A673 (cell line): ENCODE measurements around the gene BCL2.

Experiments
- CTCF ChIP-seq: fragments of 300-800, 200-600 bp; sonication (generic); conservative IDR thresholded peaks from 2 replicates; pipeline ENCODE4 v1.5.1; 2017; ENCODE audit warnings: low read depth, mild to moderate bottlenecking, antibody characterized with exemption, low read length, moderate library complexity, mixed read lengths
- EZH2 ChIP-seq: fragments of 200-600 bp; sonication (generic); IDR thresholded peaks from 2 replicates; pipeline ENCODE4 v1.6.1; 2017; ENCODE audit warnings: borderline replicate concordance, low read depth, mild to moderate bottlenecking, mixed read lengths, antibody characterized with exemption, low read length; ENCODE audit not compliant: poor library complexity, severe bottlenecking

- no peak for TF ChIP-seq CTCF
- TF ChIP-seq EZH2: no peak
These were observed 128.2 kb downstream of the BCL2 start for GRCh38 chr18:63191413-63191812.
